Measurements from ENCODE around the gene SUPT6H.
A peak's percentile ranks its signal among the peaks of the same experiment; 100 is the strongest.
"Not testable (repeated sequence)": the region's sequence is repeated elsewhere in the genome, so short reads cannot be mapped to it uniquely, and the experiment has no call there.

The SUPT6H gene

GRCh38 chr17:28719021-28719433 is 57.0 kb downstream of the SUPT6H start:
- no peak for DNase-seq (ENCODE audit: low spot score)

- no peak for DNase-seq (ENCODE audit: low spot score)
These were observed 58.4 kb downstream of the SUPT6H start for GRCh38 chr17:28720247-28720996.

- not testable (repeated sequence) for DNase-seq (ENCODE audit: low spot score)
These were observed 59.0 kb downstream of the SUPT6H start for GRCh38 chr17:28720997-28721329.

GRCh38 chr17:28722417-28723158 is 60.6 kb downstream of the SUPT6H start:
- DNase-seq (ENCODE audit: low spot score): no peak

- DNase-seq (ENCODE audit: low spot score): no peak
These were observed 61.3 kb downstream of the SUPT6H start for GRCh38 chr17:28723159-28723835.

GRCh38 chr17:28723836-28724499 is 62.0 kb downstream of the SUPT6H start:
- peak; percentile 28 for DNase-seq (ENCODE audit: low spot score)

GRCh38 chr17:28724500-28725165 is 62.6 kb downstream of the SUPT6H start:
- peak; percentile 55 for DNase-seq (ENCODE audit: low spot score)

GRCh38 chr17:28725166-28725659 is 63.2 kb downstream of the SUPT6H start:
- DNase-seq (ENCODE audit: low spot score): peak; percentile 79

- peak; percentile 73 for DNase-seq (ENCODE audit: low spot score)
These were observed 63.7 kb downstream of the SUPT6H start for GRCh38 chr17:28725660-28726225.

- no peak for DNase-seq (ENCODE audit: low spot score)
These were observed 64.2 kb downstream of the SUPT6H start, which contains the start of gene TLCD1 for GRCh38 chr17:28726226-28726626. TLCD1 (minus strand) TSS chr17:28726233; CDS start chr17:28726097, 136 bp downstream.

GRCh38 chr17:28726627-28727491 is 64.9 kb downstream of the SUPT6H start:
- peak; percentile 95 for DNase-seq (ENCODE audit: low spot score)

GRCh38 chr17:28728364-28729200 is 66.6 kb downstream of the SUPT6H start, which contains the start of gene NEK8:
NEK8 (plus strand) TSS chr17:28728788; CDS start chr17:28728814, 26 bp downstream.
- peak; percentile 88 for DNase-seq (ENCODE audit: low spot score)

GRCh38 chr17:28729950-28730330 is 67.9 kb downstream of the SUPT6H start:
- DNase-seq (ENCODE audit: low spot score): no peak

GRCh38 chr17:28733346-28733745 is 71.3 kb downstream of the SUPT6H start:
- DNase-seq (ENCODE audit: low spot score): no peak

- DNase-seq (ENCODE audit: low spot score): no peak
These were observed 72.8 kb downstream of the SUPT6H start for GRCh38 chr17:28734712-28735241.

- DNase-seq (ENCODE audit: low spot score): no peak
These were observed 73.3 kb downstream of the SUPT6H start for GRCh38 chr17:28735242-28735722.

- DNase-seq (ENCODE audit: low spot score): not testable (repeated sequence)
These were observed 74.1 kb downstream of the SUPT6H start for GRCh38 chr17:28735913-28736769.

GRCh38 chr17:28737316-28737715 is 75.3 kb downstream of the SUPT6H start:
- DNase-seq (ENCODE audit: low spot score): no peak
